HG03442 (cell line): ENCODE results near the gene USF2.

ENCODE experiments used
- ATAC-seq: cut with Tn5 transposase; IDR thresholded peaks from one replicate; pipeline ENCODE4 v1.9.1; 2021; ENCODE audit warnings: mild to moderate bottlenecking, moderate library complexity; ENCODE audit not compliant: unreplicated experiment

The USF2 gene

GRCh38 chr19:35298561-35298972 lies 29.8 kb downstream of the USF2 start:
- no peak for ATAC-seq

DNA sequence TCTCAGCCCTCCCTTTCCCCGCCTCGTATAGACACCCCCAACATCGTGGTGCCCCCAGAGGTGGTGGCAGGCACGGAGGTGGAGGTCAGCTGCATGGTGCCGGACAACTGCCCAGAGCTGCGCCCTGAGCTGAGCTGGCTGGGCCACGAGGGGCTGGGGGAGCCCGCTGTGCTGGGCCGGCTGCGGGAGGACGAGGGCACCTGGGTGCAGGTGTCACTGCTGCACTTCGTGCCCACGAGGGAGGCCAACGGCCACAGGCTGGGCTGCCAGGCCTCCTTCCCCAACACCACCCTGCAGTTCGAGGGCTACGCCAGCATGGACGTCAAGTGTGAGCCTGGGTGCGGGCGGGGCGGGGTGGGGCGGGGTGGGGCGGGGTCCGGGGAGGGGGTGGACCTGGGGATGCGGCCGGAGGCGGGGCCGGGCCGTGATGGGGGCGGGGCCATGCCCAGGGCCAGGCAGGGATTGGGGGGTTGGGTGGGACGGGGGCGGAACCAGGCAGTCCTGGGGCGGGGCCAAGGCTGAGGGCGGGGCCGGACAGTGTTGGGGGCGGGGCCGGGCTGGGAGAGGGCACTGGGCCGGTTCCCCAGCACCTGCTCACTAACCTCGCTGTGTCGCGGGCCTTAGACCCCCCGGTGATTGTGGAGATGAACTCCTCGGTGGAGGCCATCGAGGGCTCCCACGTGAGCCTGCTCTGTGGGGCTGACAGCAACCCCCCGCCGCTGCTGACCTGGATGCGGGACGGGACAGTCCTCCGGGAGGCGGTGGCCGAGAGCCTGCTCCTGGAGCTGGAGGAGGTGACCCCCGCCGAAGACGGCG lies 31.0 kb downstream of the USF2 start:
- no peak for ATAC-seq

GRCh38 chr19:35300339-35300649 lies 31.5 kb downstream of the USF2 start:
- ATAC-seq: no peak

DNA sequence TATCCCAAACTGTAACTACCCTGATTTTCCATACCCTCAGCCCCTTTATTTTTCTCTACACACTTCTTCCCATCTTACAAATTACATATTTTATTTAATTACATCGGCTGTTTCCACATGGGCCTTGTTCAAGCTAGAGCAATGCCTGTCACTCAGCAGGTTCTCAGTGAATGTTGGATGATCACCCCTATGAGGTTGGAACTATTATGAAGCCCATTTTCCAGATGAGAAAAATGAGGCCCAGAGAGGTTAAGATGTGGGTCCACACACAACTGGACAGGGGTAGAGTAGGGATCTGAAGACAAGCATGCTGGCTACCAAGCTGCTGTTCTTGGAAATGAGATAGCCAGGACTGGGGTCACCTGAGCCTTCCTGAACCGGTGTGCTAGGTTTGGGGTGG lies 33.2 kb downstream of the USF2 start:
- no peak for ATAC-seq

GRCh38 chr19:35302446-35302845 lies 33.7 kb downstream of the USF2 start:
- no peak for ATAC-seq

GRCh38 chr19:35303357-35303915 lies 34.7 kb downstream of the USF2 start:
- no peak for ATAC-seq

DNA sequence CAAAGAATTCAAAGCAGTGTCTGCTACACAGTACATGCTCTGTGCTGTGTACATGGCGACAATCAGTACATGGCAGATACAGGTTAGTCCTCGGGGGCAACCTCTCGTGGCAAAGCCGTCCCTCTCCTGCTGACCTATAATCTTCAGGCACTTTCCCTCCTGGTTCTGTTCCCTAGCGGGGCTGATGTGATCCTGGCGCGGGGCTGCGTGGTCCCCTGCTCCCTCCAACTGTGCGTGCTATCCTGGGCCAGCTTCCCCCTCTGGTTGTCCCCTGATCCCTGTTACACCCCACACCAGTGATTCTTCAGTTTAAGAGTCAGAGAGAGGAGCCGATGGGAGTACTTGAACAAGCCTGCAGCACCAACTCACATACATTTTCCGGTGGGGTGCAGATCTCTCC lies 35.3 kb downstream of the USF2 start:
- no peak for ATAC-seq

DNA sequence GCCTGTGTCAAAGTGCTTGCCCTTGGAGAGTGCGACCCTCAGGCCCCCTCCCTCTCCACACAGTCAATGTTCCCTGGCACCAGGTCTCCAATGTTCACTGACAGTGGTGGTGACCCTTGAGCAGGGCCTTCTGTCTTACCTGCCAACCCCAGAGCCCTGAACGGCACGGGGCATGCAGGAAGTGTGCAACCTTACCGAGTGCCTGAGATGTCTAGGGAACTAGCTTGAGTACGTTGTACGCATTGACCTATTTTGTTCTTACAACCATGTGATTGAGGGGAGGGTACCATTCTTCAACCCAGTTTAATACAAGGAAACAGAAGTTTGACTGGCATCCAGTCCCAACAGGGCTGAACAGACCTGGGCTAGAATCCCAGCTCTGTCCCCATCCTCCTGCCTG lies 36.4 kb downstream of the USF2 start:
- no peak for ATAC-seq

DNA sequence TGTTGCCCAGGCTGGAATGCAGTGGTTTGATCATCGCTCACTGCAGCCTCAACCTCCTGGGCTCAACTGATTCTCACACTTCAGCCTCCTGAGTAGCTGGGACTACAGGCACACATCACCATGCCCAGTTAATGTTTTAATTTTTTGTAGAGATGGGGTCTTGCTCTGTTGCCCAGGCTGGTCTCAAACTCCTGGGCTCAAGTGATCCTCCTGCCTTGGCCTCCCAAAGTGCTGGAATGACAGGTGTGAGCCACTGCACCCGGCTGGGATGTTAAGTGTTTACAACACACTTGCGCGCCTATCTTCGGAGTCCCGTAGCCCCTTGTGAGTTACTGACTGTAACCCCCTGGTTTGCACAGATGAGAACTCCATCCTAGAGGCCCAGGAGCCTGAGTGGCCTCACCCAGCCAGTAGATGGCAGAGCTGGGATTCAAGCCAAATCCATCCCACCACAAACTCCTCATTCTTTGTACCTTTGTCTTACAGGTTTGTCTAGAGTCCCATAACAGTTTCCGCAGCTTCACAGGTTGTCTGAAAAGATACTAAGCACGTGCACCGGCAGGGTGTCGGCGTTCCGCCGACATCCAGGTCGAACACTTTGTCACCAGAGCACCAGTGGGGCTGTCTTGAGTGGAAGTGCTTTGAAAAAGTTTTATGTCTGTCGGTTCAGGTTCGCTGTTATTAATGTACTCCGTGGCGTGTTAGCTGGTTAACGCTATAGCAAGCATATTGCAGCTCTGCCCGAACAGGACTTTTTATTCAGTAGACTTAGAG lies 37.9 kb downstream of the USF2 start:
- ATAC-seq: no peak

DNA sequence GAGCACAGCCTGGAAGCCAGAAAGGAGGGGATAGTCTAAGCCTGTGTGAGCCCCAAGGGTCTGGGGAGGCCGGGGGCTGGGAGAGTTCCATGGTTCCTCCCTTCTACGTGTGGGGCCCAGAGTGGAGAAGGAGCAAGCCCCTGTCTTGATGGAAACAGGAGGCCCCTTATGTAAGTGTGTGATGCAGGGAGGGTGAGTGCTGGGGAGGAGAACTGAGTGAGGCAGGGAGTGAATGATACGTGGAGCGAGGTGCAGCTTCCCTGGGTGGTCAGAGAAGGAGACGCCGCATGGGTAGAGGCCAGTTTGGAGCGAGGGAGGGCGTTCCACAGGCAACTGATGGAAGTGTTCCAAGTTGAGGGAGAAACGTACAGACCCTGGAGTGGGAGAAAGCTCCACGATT lies 39.2 kb downstream of the USF2 start:
- ATAC-seq: no peak

- ATAC-seq: no peak
Measured at GRCh38 chr19:35308910-35309309, 40.1 kb downstream of the USF2 start.

GRCh38 chr19:35309481-35310279 lies 40.9 kb downstream of the USF2 start:
- ATAC-seq: no peak

GRCh38 chr19:35310331-35310730 lies 41.6 kb downstream of the USF2 start:
- no peak for ATAC-seq

DNA sequence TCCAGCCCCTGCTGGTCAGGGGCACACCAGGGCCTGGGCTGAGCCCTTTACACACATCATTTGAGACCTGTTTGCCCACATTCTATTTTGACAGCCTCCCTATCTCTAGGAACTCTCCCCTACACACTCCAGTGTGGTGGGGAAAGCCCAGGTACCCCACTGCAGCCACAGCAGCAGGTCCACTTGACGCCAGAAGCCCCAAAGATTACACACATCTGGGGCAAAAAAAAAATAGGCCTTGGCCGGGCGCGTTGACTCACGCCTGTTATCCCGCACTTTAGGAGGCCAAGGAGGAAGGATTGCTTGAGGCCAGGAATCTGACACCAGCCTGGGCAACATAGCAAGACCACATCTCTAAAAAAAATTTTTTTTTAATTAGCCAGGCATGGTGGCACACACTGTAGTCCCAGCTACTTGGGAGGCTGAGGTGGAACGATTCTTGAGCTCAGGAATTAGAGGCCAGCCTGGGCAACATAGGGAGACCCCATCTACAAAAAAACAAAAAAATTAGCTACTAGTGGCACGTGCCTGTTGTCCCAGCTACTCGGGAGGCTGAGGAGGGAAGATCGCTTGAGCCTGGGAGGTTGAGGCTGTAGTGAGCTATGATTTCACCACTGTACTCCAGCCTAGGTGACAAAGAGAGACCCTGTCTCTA lies 42.2 kb downstream of the USF2 start:
- no peak for ATAC-seq

GRCh38 chr19:35311901-35312665 lies 43.3 kb downstream of the USF2 start:
- ATAC-seq: no peak

DNA sequence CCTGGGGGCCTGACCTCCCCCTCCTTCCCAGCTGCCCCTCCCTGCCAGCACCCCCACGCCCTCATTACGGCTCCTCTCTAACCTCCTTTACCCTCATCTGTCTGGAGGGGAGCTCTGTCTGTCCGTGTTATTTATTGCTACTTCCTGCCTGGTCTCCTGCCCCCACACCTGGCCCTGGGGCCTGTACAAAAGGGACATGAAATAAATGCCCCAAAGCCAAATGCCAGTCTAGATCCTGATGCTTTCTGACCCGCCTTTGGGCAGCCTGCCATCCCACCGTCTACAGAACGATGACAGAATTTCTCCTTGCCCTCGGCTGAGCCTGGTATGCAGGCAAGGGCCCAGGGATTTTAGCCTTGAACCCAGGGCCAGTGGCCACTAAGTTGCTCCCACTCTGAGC lies 44.8 kb downstream of the USF2 start:
- ATAC-seq: no peak

DNA sequence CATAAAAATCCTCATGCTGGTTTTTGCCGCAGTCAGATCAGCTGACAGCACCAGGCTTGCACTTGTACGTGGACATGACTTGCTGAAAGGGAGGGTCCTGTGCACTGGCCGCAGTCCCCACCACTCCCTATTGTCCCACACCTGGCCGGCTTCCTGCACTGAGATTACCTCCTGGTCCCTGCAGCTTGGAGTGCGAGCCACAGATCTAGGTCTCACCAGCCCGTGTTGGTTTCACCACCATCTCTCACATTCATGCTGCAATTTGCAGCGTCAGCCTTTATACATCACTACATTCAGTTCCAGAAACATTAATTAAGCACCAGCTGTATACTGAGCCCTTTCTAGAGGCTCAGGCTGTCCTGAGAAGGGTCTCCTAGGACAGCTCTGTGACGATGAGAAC lies 45.3 kb downstream of the USF2 start:
- no peak for ATAC-seq

DNA sequence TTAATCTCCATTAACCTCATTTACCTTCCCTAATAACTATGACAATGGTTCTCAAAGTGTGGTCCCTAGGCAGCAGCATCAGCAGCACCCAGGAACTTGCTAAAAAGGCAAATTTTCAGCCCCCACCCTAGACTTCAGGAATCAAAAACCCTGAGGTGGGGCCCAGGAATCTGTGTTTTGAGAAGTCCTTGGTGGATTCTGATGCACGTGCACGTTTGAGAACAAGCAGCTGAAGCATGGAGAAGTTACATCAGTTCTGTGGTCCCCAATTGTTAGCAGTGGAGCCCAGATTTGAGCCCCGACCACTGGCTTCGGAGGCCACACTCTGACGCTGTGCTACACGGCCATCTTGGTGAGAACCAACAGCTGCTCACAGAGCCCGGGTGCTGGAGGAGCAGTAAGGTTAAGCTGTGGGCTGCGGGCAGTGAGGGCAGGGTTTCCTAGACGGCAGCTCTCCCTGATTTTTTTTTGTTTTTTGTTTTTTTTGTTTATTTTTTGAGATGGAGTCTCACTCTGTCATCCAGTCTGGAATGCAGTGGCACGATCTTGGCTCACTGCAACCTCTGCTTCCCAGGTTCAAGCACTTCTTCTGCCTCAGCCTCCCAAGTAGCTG lies 46.2 kb downstream of the USF2 start:
- no peak for ATAC-seq

- no peak for ATAC-seq
Measured at GRCh38 chr19:35315883-35316282, 47.1 kb downstream of the USF2 start.

- ATAC-seq: no peak
Measured at GRCh38 chr19:35316560-35316959, 47.8 kb downstream of the USF2 start.
